GM21390 (cell line): ENCODE data around the gene MYO16.
"Not testable (repeated sequence)": the region's sequence is repeated elsewhere in the genome, so short reads cannot be mapped to it uniquely, and the experiment has no call there.

Source experiments
- ATAC-seq: cut with Tn5 transposase; IDR thresholded peaks from one replicate; pipeline ENCODE4 v1.9.1; 2021; ENCODE audit not compliant: unreplicated experiment

MYO16 gene

DNA sequence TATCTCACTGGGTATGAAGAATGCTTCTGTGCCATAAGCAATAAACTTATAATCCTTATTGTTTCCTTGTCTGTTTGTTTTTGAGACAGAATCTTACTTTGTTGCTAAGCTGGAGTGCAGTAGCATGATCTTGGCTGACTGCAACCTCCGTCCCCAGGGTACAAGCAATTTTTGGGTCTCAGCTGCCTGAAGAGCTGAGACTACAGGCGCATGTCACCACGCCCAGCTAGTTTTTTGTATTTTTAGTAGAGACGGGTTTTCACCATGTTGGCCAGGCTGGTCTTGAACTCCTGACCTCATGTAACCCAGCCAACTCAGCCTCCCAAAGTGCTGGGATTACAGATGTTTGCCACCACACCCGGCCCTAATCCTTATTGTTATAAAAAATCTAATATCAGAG, 112.5 kb downstream of the MYO16 start:
- ATAC-seq, result no peak

GRCh38 chr13:108742701-108743451, 113.5 kb downstream of the MYO16 start:
- ATAC-seq, result no peak

- no peak for ATAC-seq
Measured at GRCh38 chr13:108743522-108743921, 114.1 kb downstream of the MYO16 start.

- ATAC-seq, result no peak
Measured at GRCh38 chr13:108747843-108748242, 118.4 kb downstream of the MYO16 start.

- ATAC-seq, result no peak
Measured at GRCh38 chr13:108752276-108752675, 122.9 kb downstream of the MYO16 start.

- no peak for ATAC-seq
Measured at GRCh38 chr13:108755083-108755482, 125.7 kb downstream of the MYO16 start.

DNA sequence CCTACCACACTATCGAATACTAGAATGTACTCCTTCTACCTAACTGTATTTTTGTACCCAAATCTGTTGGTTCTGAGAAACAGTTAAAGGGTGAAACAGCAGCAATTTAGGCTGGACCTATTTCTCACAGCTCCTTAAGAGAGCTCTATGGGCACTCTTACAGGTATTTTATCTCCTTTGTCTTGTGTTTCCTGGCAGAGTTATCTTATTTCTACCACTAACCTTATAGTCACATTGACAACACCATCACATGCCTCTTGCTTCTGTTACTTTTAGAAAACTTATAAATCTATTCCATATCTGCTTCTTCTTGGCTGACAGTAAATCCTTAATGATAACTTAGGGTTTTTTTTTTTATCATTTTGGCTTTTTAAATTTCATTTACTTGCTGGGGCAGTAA, 130.7 kb downstream of the MYO16 start:
- no peak for ATAC-seq

DNA sequence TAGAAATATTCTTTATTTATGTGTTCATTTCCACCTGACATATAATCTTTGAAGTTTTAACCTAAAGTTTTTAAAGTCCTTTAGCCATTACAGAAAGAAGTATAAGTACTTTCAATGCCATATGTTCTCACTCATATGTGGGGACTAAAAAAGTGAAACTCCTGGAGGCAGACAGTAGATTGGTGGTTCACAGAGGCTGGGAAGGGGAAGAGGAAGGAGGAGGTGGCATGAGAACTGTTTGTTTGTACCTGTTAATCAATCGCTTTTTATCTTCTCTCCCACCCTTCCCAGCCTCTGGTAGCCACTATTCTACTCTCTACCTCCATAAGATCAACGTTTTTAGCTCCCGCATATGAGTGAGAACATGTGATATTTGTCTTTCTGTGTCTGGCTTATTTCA, 131.1 kb downstream of the MYO16 start:
- ATAC-seq, result no peak

GRCh38 chr13:108768035-108768434, 138.6 kb downstream of the MYO16 start:
- no peak for ATAC-seq

DNA sequence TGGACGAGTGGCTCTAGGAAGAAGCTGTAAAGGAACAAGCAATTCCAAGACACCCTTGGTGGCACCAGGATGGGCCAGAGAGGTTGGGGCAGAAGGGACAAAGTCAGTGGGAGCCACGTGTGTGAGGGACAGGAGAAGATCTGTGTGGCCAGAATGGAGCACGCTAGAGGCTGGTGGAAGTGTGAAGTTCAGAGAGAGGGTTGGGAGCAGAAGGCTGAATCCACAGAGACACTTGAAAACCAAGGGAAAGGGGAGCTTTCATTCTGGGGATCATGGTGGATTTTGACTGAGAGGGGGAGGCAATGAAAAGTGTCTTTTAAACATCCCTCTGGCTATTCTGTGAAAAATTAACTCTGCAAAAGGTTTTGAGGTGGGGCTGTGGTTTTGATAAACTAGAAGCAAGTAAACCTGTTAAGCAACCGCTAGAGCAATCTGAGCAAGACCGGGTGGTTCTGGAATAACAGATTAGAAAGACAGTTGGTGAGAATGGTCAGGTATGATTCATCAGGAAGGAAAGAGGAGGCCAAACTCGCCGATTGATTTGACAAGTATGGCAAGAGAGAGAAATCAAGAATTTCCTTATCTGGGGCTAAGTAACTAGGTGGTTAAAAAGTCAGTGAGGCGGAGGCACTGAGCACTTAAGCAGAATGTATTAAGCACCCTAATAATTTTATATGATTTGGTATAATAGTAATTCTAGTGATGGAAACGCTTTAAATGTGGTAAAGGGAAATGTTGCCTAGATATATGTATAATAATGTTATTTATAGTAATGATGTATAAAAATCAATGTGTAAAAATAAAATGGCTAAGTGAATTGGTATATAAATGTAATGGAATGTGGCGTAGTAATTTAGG, 140.0 kb downstream of the MYO16 start:
- ATAC-seq, result no peak

GRCh38 chr13:108775597-108775996, 146.2 kb downstream of the MYO16 start:
- no peak for ATAC-seq

GRCh38 chr13:108776650-108777049, 147.2 kb downstream of the MYO16 start:
- ATAC-seq, result no peak

- no peak for ATAC-seq
Measured at GRCh38 chr13:108777421-108778420, 148.3 kb downstream of the MYO16 start.

- ATAC-seq, result no peak
Measured at GRCh38 chr13:108779308-108779707, 149.9 kb downstream of the MYO16 start.

- no peak for ATAC-seq
Measured at GRCh38 chr13:108780706-108781105, 151.3 kb downstream of the MYO16 start.

DNA sequence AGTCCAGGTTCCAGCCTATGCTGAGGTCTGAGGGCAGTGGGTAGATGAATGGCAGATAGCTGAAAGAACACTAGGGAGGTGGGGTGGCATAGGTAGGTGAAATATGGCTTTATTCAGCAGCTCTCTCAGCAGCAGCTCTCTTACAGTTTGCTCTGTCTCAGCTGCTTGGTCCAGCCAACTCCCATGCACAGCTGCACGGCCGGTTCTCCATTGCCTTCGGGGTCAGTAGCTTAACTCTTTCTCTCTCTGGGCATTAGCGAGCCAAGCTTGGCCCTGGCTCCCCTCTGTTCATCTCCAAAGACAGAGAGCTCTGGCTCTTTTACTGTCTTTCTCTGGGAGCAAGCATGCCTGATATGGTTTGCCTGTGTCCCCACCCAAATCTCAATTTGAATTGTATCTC, 151.9 kb downstream of the MYO16 start:
- ATAC-seq, result no peak

GRCh38 chr13:108782480-108782879, 153.1 kb downstream of the MYO16 start:
- not testable (repeated sequence) for ATAC-seq

DNA sequence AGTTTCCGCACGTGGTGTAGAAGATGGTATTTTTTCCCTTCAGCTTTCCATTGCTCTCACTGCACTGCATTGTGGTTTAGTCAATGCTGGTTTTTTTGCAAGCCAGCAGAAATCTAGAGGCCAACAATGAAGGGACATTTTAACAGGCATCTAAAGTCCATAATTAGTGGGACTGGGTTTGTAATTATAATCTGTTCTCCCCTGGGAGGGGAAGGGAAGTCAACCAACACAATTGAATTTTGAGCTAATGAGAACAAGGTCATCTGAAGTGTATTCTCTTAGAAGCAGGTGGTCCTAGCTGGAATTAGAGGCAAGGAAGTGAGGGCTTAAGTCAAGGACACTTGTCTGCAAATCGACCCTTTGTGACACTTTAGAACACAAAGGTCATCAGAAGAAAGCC, 156.4 kb downstream of the MYO16 start:
- ATAC-seq, result no peak

GRCh38 chr13:108786456-108787200, 157.2 kb downstream of the MYO16 start:
- ATAC-seq, result no peak

GRCh38 chr13:108787700-108788414, 158.4 kb downstream of the MYO16 start:
- ATAC-seq, result no peak
